K562 (cell line): ENCODE results near the gene HIPK1. TPM values are rescaled to one million over a fixed set of nuclear protein-coding genes. Genes with fewer than 3 reads are reported as not detected.

Source experiments
- ATAC-seq: fragments of 200-7000 bp; cut with Tn5 transposase; 3 replicates; pipeline ENCODE4 v1.9.1; 2020; ENCODE audit warnings: moderate library complexity
- BruUV-seq: library from RNA; stranded (reverse); fragments of 400-500 nt; replicated peaks from 2 replicates; lab custom pipeline; 2021; lab: Mats Ljungman, UMichigan
- CTCF ChIA-PET: fragments of 300-600 bp; formaldehyde crosslinking; extraction: SDS; loops from one replicate; lab custom pipeline; 2021; ENCODE audit warnings: low intra/inter-chr PET ratio; lab: Yijun Ruan, JAX
- POLR2A ChIA-PET: fragments of 300-600, 350-650 bp; sonication (Branson Sonifier 250); formaldehyde crosslinking; extraction: SDS; loops from one replicate; lab custom pipeline; 2021; ENCODE audit warnings: antibody characterized with exemption, inconsistent platforms; lab: Yijun Ruan, JAX
- DNase-seq, 4 experiments: peaks; one replicate each; pipeline versions ENCODE4 v3.0.0 to v3.0.0-alpha.2; 2011 to 2018; ENCODE audit warnings: low spot score in 3 of 4, mixed read lengths in 3 of 4; ENCODE audit errors: extremely low read depth in 1 of 4
- FAIRE-seq: peaks from 2 replicates; lab custom pipeline; 2011; peaks lifted over from hg19 to GRCh38; lab: Jason Lieb, UNC
- H2AFZ ChIP-seq: 2 replicates; pipeline ENCODE4 v1.6.0; 2011; ENCODE audit warnings: low read depth, low read length, control low read depth, inconsistent platforms
- H3K27ac ChIP-seq: fragments of 200-600 bp; 3 replicates; pipeline ENCODE4 v1.8.0; 2011; ENCODE audit warnings: low read depth, mild to moderate bottlenecking, control low read depth, inconsistent platforms, low read length, moderate library complexity, mixed read lengths; ENCODE audit errors: extremely low read depth
- H3K27me3 ChIP-seq, 2 experiments: fragments of 300-600 bp in 1 of 2; 2 replicates in 1 of 2; 3 replicates in 1 of 2; pipeline versions ENCODE4 v1.6.0 to v1.8.0; 2011; ENCODE audit warnings: inconsistent platforms in 2 of 2, low read length in 2 of 2, mild to moderate bottlenecking in 1 of 2, mixed read lengths in 1 of 2, moderate library complexity in 1 of 2; ENCODE audit not compliant: control insufficient read depth in 2 of 2, insufficient read depth in 2 of 2
- H3K36me3 ChIP-seq: fragments of 300-600 bp; 3 replicates; pipeline ENCODE4 v1.8.0; 2011; ENCODE audit warnings: mild to moderate bottlenecking, low read length, inconsistent platforms; ENCODE audit not compliant: control insufficient read depth, insufficient read depth
- H3K4me1 ChIP-seq, 2 experiments: fragments of 200-600 bp in 1 of 2; replicated peaks in 1 of 2; 2 replicates in 1 of 2; 3 replicates in 1 of 2; pipeline versions ENCODE4 v1.5.1 to v1.8.0; 2011; ENCODE audit warnings: inconsistent platforms in 2 of 2, low read length in 2 of 2, mild to moderate bottlenecking in 1 of 2, mixed read lengths in 1 of 2, moderate library complexity in 1 of 2; ENCODE audit not compliant: control insufficient read depth in 2 of 2, insufficient read depth in 2 of 2
- H3K4me2 ChIP-seq: 2 replicates; pipeline ENCODE4 v1.6.1; 2011; ENCODE audit warnings: low read length, control low read depth, inconsistent platforms, mixed read lengths; ENCODE audit not compliant: insufficient read depth
- H3K4me3 ChIP-seq: fragments of 200-600 bp; sonication (generic), shearing (Covaris generic); 2 replicates; pipeline ENCODE4 v1.5.1; 2016; ENCODE audit warnings: control low read depth, inconsistent platforms
- H3K79me2 ChIP-seq: fragments of 200-600 bp; 3 replicates; pipeline ENCODE4 v1.8.0; 2011; ENCODE audit warnings: low read length, inconsistent platforms; ENCODE audit not compliant: control insufficient read depth, insufficient read depth
- H3K9ac ChIP-seq, 2 experiments: 2 replicates each; pipeline versions ENCODE4 v1.6.0 to v1.6.1; 2011; ENCODE audit warnings: low read depth in 2 of 2, low read length in 2 of 2, control low read depth in 1 of 2, inconsistent platforms in 1 of 2, mild to moderate bottlenecking in 1 of 2, mixed read lengths in 1 of 2; ENCODE audit not compliant: insufficient read depth in 1 of 2
- H3K9me1 ChIP-seq: one replicate; pipeline ENCODE4 v1.6.0; 2011; ENCODE audit warnings: inconsistent platforms, mild to moderate bottlenecking, low read length, moderate library complexity; ENCODE audit not compliant: control insufficient read depth, insufficient read depth
- H3K9me3 ChIP-seq: replicated peaks from 2 replicates; pipeline ENCODE4 v1.5.1; 2011; ENCODE audit warnings: low read depth, low read length, inconsistent platforms; ENCODE audit not compliant: control insufficient read depth, insufficient read depth
- H4K20me1 ChIP-seq: replicated peaks from 2 replicates; pipeline ENCODE4 v1.6.1; 2011; ENCODE audit warnings: low read length, inconsistent platforms, mixed read lengths; ENCODE audit not compliant: control insufficient read depth, insufficient read depth
- CEBPB ChIP-seq: fragments of 450-650 bp; IDR thresholded peaks from 2 replicates; pipeline ENCODE4 v1.6.1; 2016; ENCODE audit warnings: missing genetic modification characterization, missing compliant biosample characterization
- ELK1 ChIP-seq: sonication (generic); formaldehyde crosslinking; IDR thresholded peaks from 2 replicates; pipeline ENCODE4 v1.8.1; 2022; ENCODE audit warnings: missing genetic modification reagents
- EP300 ChIP-seq: IDR thresholded peaks from 2 replicates; pipeline ENCODE4 v1.6.1; 2012; ENCODE audit warnings: low read length, improper control_type of control experiment
- FOXM1 ChIP-seq, 2 experiments: fragments of 450-650 bp in 1 of 2; sonication (generic) in 1 of 2; formaldehyde crosslinking in 1 of 2; IDR thresholded peaks; 2 replicates each; pipeline versions ENCODE4 v1.6.1 to v1.9.0; 2017 to 2022; ENCODE audit warnings: low read depth in 2 of 2, mild to moderate bottlenecking in 2 of 2, missing genetic modification reagents in 1 of 2, moderate library complexity in 1 of 2
- KLF10 ChIP-seq: fragments of 250-450 bp; sonication (Bioruptor Pico); IDR thresholded peaks from 2 replicates; pipeline ENCODE4 v1.6.1; 2021; ENCODE audit warnings: matching md5 sums
- MBD2 ChIP-seq: sonication (generic); IDR thresholded peaks from 2 replicates; pipeline ENCODE4 v1.6.1; 2016; ENCODE audit warnings: low read depth, borderline replicate concordance
- OTX1 ChIP-seq: fragments of 450-650 bp; formaldehyde crosslinking; IDR thresholded peaks from 2 replicates; pipeline ENCODE4 v1.4.0; 2022; ENCODE audit warnings: mild to moderate bottlenecking
- POLR2H ChIP-seq: IDR thresholded peaks from 2 replicates; pipeline ENCODE4 v1.6.1; 2016; ENCODE audit warnings: missing genetic modification characterization, low read depth, mild to moderate bottlenecking, control low read depth, missing compliant biosample characterization, moderate library complexity
- ZBTB26 ChIP-seq: fragments of 450-650 bp; formaldehyde crosslinking; IDR thresholded peaks from 2 replicates; pipeline ENCODE4 v1.4.0; 2022; ENCODE audit warnings: missing genetic modification characterization
- WGBS: fragments of 100-300 bp; shearing (Covaris generic); methylation state at CpG from one replicate; pipeline ENCODE4 v1.1.6; 2016; ENCODE audit warnings: low coverage, mixed read lengths; ENCODE audit not compliant: insufficient coverage; ENCODE audit errors: missing lambda C conversion rate; 5-methylcytosine and 5-hydroxymethylcytosine counted together
- in situ Hi-C: fragments of 300-500 bp; cut with MboI; formaldehyde crosslinking; loops from 4 replicates; pipeline ENCODE4 v1.15.0; 2018; ENCODE audit warnings: inconsistent platforms, mixed read lengths
- intact Hi-C: fragments of 100-400 bp; cut with micrococcal nuclease; formaldehyde crosslinking; loops from 2 replicates; pipeline ENCODE4 v1.14.2; 2022
- polyA plus RNA-seq, 8 experiments: library from polyadenylated mRNA; depleted of rRNA in 4 of 8; stranded (reverse) in 5 of 8; unstranded in 3 of 8; fragments of >200 nt; fragmentation: Nextera tagmentation in 2 of 8; fragmentation: Illumina TruSeq in 1 of 8; extraction: Ambion mirVana in 2 of 8; extraction: Trizol in 1 of 8; gene quantifications; 2 replicates each; pipeline versions ENCODE4 v1.2.1 to v1.2.3, GENCODE V29; 2011 to 2014; ENCODE audit warnings: inconsistent platforms in 1 of 8, missing spikeins in 1 of 8
- total RNA-seq, 7 experiments: library from RNA; depleted of rRNA in 6 of 7; stranded (reverse); fragments of >200 nt in 6 of 7; fragmentation: Illumina TruSeq in 2 of 7; extraction: Trizol in 2 of 7; gene quantifications; 2 replicates each; pipeline versions ENCODE4 v1.2.1 to v1.2.3, GENCODE V29; 2011 to 2021; ENCODE audit warnings: low replicate concordance in 1 of 7

Gene HIPK1
- total and polyA plus RNA-seq, 9 of the 15 experiments (the other 6 are each of a cell fraction or from before 2014, with no cell fraction given): 10.0 to 57.9 (median 29.6) TPM

- FAIRE-seq (no peak), ATAC-seq (no peak), DNase-seq (no peak)
- intact Hi-C loops: loop anchor here (10.0 kb wide), 1 partner anchor 183 kb away; the partner anchor contains the start of gene PHTF1
- H3K27me3 ChIP-seq: no peaks in the 10 kb centered on the region
- BruUV-seq: no TSS peak
- no peak for TF ChIP-seq MBD2
- no peak for TF ChIP-seq ZBTB26 (CRISPR knock-in tag)
- no peak for TF ChIP-seq EP300
- no peak for TF ChIP-seq POLR2H
- no peak for TF ChIP-seq CEBPB (tag)
- TF ChIP-seq KLF10 (CRISPR knock-in tag): no peak
- no peak for TF ChIP-seq OTX1 (CRISPR knock-in tag)
- peak; percentile 47; the same call in 1 of the 2 replicates for TF ChIP-seq FOXM1 (IDR thresholded peaks at IDR 0.05; ENCODE audit: low read depth)
- no peak for TF ChIP-seq FOXM1 (CRISPR knock-in tag; IDR thresholded peaks at IDR 0.05; ENCODE audit: low read depth)
- no peak for TF ChIP-seq ELK1 (CRISPR knock-in tag)
- no peaks in the 10 kb centered on the region for H3K9me3 ChIP-seq
- no peak overlapping the region for H2AFZ ChIP-seq
- H4K20me1 ChIP-seq: peaks cover 16% of the 10 kb centered on the region; the same call in 1 of the 2 replicates
- ChIA-PET POLR2A (interaction anchor here (0.8 to 7.3 kb wide), 5 partner anchors 8 to 34 kb away, joined by 3 to 61 read pairs (median 3); partner anchors contain the start of gene HIPK1), CTCF (no interaction called here)
- H3K9ac ChIP-seq: peak overlapping the region in 1 of 2 experiments; percentile 6; a peak in 1 of 4 replicates
- in situ Hi-C loops: no loop called here
- H3K4me2 ChIP-seq: no peak overlapping the region
- peaks cover 96% of the 10 kb centered on the region for H3K79me2 ChIP-seq
- 40% methylated on average over 5 of the region's 5 CpGs for WGBS
- H3K4me1 ChIP-seq: peaks cover 15 to 22% of the 10 kb centered on the region in 2 experiments; a peak in 4 of 5 replicates
- H3K9me1 ChIP-seq: no peaks in the 10 kb centered on the region
- H3K4me3 ChIP-seq: no peak overlapping the region
- H3K36me3 ChIP-seq: peaks cover 60% of the 10 kb centered on the region
- H3K27ac ChIP-seq: no peak overlapping the region
Observed at GRCh38 chr1:113938192-113938591, 9.1 kb downstream of the HIPK1 start.
